Activated T-helper 1 cell treated with anti-CD3 and anti-CD28 coated beads, Interleukin-2, amount 50 U/mL, for 16 hours (primary cell): ENCODE results near the gene C4BPB.

ENCODE experiments used
- DNase-seq, 2 donors: peaks; one replicate each; pipeline ENCODE4 v3.0.0-alpha.2; 2020; ENCODE audit warnings: low read depth in 1 of 2, low spot score in 1 of 2

C4BPB gene

GRCh38 chr1:207059881-207060280 is 28.8 kb upstream of the C4BPB start:
- DNase-seq, result no peak

- no peak for DNase-seq
Measured at GRCh38 chr1:207060596-207060995, 28.1 kb upstream of the C4BPB start.

- DNase-seq, result no peak
Measured at GRCh38 chr1:207062058-207062457, 26.6 kb upstream of the C4BPB start.

GRCh38 chr1:207063014-207063413 is 25.6 kb upstream of the C4BPB start:
- no peak for DNase-seq

- no peak for DNase-seq
Measured at GRCh38 chr1:207064561-207064960, 24.1 kb upstream of the C4BPB start.

GRCh38 chr1:207067185-207067584 is 21.5 kb upstream of the C4BPB start:
- no peak for DNase-seq

- DNase-seq, result no peak
Measured at GRCh38 chr1:207067665-207068064, 21.0 kb upstream of the C4BPB start.

- DNase-seq, result no peak
Measured at GRCh38 chr1:207069061-207069460, 19.6 kb upstream of the C4BPB start.

- DNase-seq, result no peak
Measured at GRCh38 chr1:207069858-207070506, 18.7 kb upstream of the C4BPB start.

GRCh38 chr1:207070811-207071210 is 17.8 kb upstream of the C4BPB start:
- no peak for DNase-seq

- DNase-seq, result no peak
Measured at GRCh38 chr1:207071426-207071825, 17.2 kb upstream of the C4BPB start.

- no peak for DNase-seq
Measured at GRCh38 chr1:207072233-207072632, 16.4 kb upstream of the C4BPB start.

GRCh38 chr1:207073906-207074820 is 14.5 kb upstream of the C4BPB start:
- DNase-seq, result no peak

- no peak for DNase-seq
Measured at GRCh38 chr1:207076181-207076955, 12.3 kb upstream of the C4BPB start.

GRCh38 chr1:207077012-207077411 is 11.6 kb upstream of the C4BPB start:
- DNase-seq, result no peak

- no peak for DNase-seq
Measured at GRCh38 chr1:207077470-207078377, 10.9 kb upstream of the C4BPB start.

GRCh38 chr1:207078578-207079132 is 10.0 kb upstream of the C4BPB start:
- no peak for DNase-seq

GRCh38 chr1:207079706-207080241 is 8.9 kb upstream of the C4BPB start:
- no peak for DNase-seq

- DNase-seq, result no peak
Measured at GRCh38 chr1:207081088-207081487, 7.6 kb upstream of the C4BPB start.

- no peak for DNase-seq
Measured at GRCh38 chr1:207081806-207082205, 6.9 kb upstream of the C4BPB start.
